K562 (cell line): ENCODE results near the gene MAK. TPM values are rescaled to one million over a fixed set of nuclear protein-coding genes. Genes with fewer than 3 reads are reported as not detected.

Experiments
- L3MBTL2 ChIP-seq: fragments of 450-650 bp; IDR thresholded peaks from 2 replicates; pipeline ENCODE4 v1.6.1; 2016; ENCODE audit warnings: mild to moderate bottlenecking, moderate library complexity
- MECOM ChIP-seq: fragments of 250-450 bp; sonication (Bioruptor Pico); IDR thresholded peaks from 2 replicates; pipeline ENCODE4 v1.8.0; 2022; ENCODE audit warnings: inconsistent platforms
- MEF2A ChIP-seq: IDR thresholded peaks from 2 replicates; pipeline ENCODE4 v1.6.1; 2011; ENCODE audit warnings: low read depth, mild to moderate bottlenecking, low read length, moderate library complexity; ENCODE audit not compliant: control insufficient read depth
- MYC ChIP-seq, 2 experiments: fragments of 250-450 bp in 1 of 2; sonication (Bioruptor Pico) in 1 of 2; IDR thresholded peaks; 2 replicates each; pipeline versions ENCODE4 v1.5.1 to v1.6.1; 2012 to 2021; ENCODE audit warnings: low read depth in 2 of 2, borderline replicate concordance in 1 of 2, improper control_type of control experiment in 1 of 2, low read length in 1 of 2, mild to moderate bottlenecking in 1 of 2, moderate library complexity in 1 of 2
- NR2C2 ChIP-seq, 2 experiments: fragments of 200-800 bp in 1 of 2; sonication (Bioruptor generic) in 1 of 2; sonication (generic) in 1 of 2; formaldehyde crosslinking in 1 of 2; IDR thresholded peaks; 2 replicates each; pipeline versions ENCODE4 v1.6.1 to v1.8.0; 2016 to 2022; ENCODE audit warnings: mild to moderate bottlenecking in 1 of 2, missing compliant biosample characterization in 1 of 2, missing genetic modification characterization in 1 of 2, missing genetic modification reagents in 1 of 2
- PTBP1 ChIP-seq: fragments of 200-400 bp; formaldehyde crosslinking; IDR thresholded peaks from 2 replicates; pipeline ENCODE4 v1.6.1; 2017; ENCODE audit warnings: low read depth, low read length
- ZSCAN29 ChIP-seq: fragments of 450-650 bp; IDR thresholded peaks from 2 replicates; pipeline ENCODE4 v1.6.1; 2017
- polyA plus RNA-seq, 8 experiments: library from polyadenylated mRNA; depleted of rRNA in 4 of 8; stranded (reverse) in 5 of 8; unstranded in 3 of 8; fragments of >200 nt; fragmentation: Nextera tagmentation in 2 of 8; fragmentation: Illumina TruSeq in 1 of 8; extraction: Ambion mirVana in 2 of 8; extraction: Trizol in 1 of 8; gene quantifications; 2 replicates each; pipeline versions ENCODE4 v1.2.1 to v1.2.3, GENCODE V29; 2011 to 2014; ENCODE audit warnings: inconsistent platforms in 1 of 8, missing spikeins in 1 of 8
- total RNA-seq, 7 experiments: library from RNA; depleted of rRNA in 6 of 7; stranded (reverse); fragments of >200 nt in 6 of 7; fragmentation: Illumina TruSeq in 2 of 7; extraction: Trizol in 2 of 7; gene quantifications; 2 replicates each; pipeline versions ENCODE4 v1.2.1 to v1.2.3, GENCODE V29; 2011 to 2021; ENCODE audit warnings: low replicate concordance in 1 of 7
- TF ChIP-seq, protein P1 (sequence below): sonication (generic); formaldehyde crosslinking; IDR thresholded peaks from 2 replicates; pipeline ENCODE4 v1.8.0; 2022; ENCODE audit warnings: missing genetic modification reagents, mild to moderate bottlenecking, borderline replicate concordance
- TF ChIP-seq, protein P2 (sequence below): fragments of 450-650 bp; formaldehyde crosslinking; IDR thresholded peaks from 2 replicates; pipeline ENCODE4 v1.4.0; 2022; ENCODE audit warnings: missing genetic modification characterization
- TF ChIP-seq, protein P3 (sequence below): fragments of 450-650 bp; formaldehyde crosslinking; IDR thresholded peaks from 2 replicates; pipeline ENCODE4 v1.4.0; 2020; ENCODE audit warnings: mild to moderate bottlenecking, moderate library complexity
- TF ChIP-seq, protein P4 (sequence below): sonication (generic); formaldehyde crosslinking; IDR thresholded peaks from 2 replicates; pipeline ENCODE4 v1.8.1; 2023; ENCODE audit warnings: missing genetic modification reagents, mild to moderate bottlenecking, borderline replicate concordance
- TF ChIP-seq, protein P5 (sequence below): fragments of 450-650 bp; IDR thresholded peaks from 2 replicates; pipeline ENCODE4 v1.6.1; 2018; ENCODE audit not compliant: partially characterized antibody
- TF ChIP-seq, protein P6 (sequence below): sonication (generic); formaldehyde crosslinking; IDR thresholded peaks from 2 replicates; pipeline ENCODE4 v1.8.0; 2022; ENCODE audit warnings: missing genetic modification reagents, mild to moderate bottlenecking, moderate library complexity, borderline replicate concordance

The MAK gene
- total and polyA plus RNA-seq, 9 of the 15 experiments (the other 6 are each of a cell fraction or from before 2014, with no cell fraction given): 0.25 to 1.1 (median 0.53) TPM

DNA sequence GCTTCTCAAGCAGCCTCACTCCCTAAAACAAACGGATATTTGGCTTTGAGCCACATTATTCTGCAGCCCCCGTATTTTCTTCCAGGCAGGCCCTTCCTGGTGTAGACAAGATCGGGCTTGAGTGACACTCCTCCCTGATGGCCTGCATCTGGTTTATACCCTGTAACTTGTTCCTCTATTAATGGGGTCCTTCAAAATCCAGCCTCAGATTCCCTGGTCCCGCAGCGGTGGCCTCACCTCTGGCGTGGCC is 115.8 kb downstream of the MAK start (continued):
- no peak for TF ChIP-seq PTBP1
- TF ChIP-seq, protein P1, sequence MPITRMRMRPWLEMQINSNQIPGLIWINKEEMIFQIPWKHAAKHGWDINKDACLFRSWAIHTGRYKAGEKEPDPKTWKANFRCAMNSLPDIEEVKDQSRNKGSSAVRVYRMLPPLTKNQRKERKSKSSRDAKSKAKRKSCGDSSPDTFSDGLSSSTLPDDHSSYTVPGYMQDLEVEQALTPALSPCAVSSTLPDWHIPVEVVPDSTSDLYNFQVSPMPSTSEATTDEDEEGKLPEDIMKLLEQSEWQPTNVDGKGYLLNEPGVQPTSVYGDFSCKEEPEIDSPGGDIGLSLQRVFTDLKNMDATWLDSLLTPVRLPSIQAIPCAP: no peak
- peak; percentile 98 for TF ChIP-seq L3MBTL2
- no peak for TF ChIP-seq NR2C2 (CRISPR knock-in tag; IDR thresholded peaks at IDR 0.05)
- TF ChIP-seq NR2C2 (tag; IDR thresholded peaks at IDR 0.05): 0 out of 2 replicates have a peak, but pooled peaks have one; percentile 38
- no peak for TF ChIP-seq MYC (IDR thresholded peaks at IDR 0.05; ENCODE audit: low read depth, low read length)
- 0 out of 2 replicates have a peak, but pooled peaks have one; percentile 62 for TF ChIP-seq MYC (CRISPR knock-in tag; IDR thresholded peaks at IDR 0.05; ENCODE audit: borderline replicate concordance, low read depth)
- TF ChIP-seq, protein P2, sequence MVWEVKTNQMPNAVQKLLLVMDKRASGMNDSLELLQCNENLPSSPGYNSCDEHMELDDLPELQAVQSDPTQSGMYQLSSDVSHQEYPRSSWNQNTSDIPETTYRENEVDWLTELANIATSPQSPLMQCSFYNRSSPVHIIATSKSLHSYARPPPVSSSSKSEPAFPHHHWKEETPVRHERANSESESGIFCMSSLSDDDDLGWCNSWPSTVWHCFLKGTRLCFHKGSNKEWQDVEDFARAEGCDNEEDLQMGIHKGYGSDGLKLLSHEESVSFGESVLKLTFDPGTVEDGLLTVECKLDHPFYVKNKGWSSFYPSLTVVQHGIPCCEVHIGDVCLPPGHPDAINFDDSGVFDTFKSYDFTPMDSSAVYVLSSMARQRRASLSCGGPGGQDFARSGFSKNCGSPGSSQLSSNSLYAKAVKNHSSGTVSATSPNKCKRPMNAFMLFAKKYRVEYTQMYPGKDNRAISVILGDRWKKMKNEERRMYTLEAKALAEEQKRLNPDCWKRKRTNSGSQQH (CRISPR knock-in tag): 0 out of 2 replicates have a peak, but pooled peaks have one; percentile 3
- peak; percentile 64; the same call in 1 of the 2 replicates for TF ChIP-seq MECOM (CRISPR knock-in tag)
- TF ChIP-seq ZSCAN29: 0 out of 2 replicates have a peak, but pooled peaks have one; percentile 85
- TF ChIP-seq, protein P3, sequence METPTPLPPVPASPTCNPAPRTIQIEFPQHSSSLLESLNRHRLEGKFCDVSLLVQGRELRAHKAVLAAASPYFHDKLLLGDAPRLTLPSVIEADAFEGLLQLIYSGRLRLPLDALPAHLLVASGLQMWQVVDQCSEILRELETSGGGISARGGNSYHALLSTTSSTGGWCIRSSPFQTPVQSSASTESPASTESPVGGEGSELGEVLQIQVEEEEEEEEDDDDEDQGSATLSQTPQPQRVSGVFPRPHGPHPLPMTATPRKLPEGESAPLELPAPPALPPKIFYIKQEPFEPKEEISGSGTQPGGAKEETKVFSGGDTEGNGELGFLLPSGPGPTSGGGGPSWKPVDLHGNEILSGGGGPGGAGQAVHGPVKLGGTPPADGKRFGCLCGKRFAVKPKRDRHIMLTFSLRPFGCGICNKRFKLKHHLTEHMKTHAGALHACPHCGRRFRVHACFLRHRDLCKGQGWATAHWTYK (CRISPR knock-in tag): peak; percentile 91
- TF ChIP-seq, protein P4, sequence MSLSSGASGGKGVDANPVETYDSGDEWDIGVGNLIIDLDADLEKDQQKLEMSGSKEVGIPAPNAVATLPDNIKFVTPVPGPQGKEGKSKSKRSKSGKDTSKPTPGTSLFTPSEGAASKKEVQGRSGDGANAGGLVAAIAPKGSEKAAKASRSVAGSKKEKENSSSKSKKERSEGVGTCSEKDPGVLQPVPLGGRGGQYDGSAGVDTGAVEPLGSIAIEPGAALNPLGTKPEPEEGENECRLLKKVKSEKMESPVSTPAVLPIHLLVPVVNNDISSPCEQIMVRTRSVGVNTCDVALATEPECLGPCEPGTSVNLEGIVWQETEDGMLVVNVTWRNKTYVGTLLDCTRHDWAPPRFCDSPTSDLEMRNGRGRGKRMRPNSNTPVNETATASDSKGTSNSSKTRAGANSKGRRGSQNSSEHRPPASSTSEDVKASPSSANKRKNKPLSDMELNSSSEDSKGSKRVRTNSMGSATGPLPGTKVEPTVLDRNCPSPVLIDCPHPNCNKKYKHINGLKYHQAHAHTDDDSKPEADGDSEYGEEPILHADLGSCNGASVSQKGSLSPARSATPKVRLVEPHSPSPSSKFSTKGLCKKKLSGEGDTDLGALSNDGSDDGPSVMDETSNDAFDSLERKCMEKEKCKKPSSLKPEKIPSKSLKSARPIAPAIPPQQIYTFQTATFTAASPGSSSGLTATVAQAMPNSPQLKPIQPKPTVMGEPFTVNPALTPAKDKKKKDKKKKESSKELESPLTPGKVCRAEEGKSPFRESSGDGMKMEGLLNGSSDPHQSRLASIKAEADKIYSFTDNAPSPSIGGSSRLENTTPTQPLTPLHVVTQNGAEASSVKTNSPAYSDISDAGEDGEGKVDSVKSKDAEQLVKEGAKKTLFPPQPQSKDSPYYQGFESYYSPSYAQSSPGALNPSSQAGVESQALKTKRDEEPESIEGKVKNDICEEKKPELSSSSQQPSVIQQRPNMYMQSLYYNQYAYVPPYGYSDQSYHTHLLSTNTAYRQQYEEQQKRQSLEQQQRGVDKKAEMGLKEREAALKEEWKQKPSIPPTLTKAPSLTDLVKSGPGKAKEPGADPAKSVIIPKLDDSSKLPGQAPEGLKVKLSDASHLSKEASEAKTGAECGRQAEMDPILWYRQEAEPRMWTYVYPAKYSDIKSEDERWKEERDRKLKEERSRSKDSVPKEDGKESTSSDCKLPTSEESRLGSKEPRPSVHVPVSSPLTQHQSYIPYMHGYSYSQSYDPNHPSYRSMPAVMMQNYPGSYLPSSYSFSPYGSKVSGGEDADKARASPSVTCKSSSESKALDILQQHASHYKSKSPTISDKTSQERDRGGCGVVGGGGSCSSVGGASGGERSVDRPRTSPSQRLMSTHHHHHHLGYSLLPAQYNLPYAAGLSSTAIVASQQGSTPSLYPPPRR (CRISPR knock-in tag): no peak
- TF ChIP-seq MEF2A: no peak
- TF ChIP-seq, protein P5, sequence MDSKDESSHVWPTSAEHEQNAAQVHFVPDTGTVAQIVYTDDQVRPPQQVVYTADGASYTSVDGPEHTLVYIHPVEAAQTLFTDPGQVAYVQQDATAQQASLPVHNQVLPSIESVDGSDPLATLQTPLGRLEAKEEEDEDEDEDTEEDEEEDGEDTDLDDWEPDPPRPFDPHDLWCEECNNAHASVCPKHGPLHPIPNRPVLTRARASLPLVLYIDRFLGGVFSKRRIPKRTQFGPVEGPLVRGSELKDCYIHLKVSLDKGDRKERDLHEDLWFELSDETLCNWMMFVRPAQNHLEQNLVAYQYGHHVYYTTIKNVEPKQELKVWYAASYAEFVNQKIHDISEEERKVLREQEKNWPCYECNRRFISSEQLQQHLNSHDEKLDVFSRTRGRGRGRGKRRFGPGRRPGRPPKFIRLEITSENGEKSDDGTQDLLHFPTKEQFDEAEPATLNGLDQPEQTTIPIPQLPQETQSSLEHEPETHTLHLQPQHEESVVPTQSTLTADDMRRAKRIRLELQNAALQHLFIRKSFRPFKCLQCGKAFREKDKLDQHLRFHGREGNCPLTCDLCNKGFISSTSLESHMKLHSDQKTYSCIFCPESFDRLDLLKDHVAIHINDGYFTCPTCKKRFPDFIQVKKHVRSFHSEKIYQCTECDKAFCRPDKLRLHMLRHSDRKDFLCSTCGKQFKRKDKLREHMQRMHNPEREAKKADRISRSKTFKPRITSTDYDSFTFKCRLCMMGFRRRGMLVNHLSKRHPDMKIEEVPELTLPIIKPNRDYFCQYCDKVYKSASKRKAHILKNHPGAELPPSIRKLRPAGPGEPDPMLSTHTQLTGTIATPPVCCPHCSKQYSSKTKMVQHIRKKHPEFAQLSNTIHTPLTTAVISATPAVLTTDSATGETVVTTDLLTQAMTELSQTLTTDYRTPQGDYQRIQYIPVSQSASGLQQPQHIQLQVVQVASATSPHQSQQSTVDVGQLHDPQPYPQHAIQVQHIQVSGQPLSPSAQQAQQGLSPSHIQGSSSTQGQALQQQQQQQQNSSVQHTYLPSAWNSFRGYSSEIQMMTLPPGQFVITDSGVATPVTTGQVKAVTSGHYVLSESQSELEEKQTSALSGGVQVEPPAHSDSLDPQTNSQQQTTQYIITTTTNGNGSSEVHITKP: peak; percentile 55
- TF ChIP-seq, protein P6, sequence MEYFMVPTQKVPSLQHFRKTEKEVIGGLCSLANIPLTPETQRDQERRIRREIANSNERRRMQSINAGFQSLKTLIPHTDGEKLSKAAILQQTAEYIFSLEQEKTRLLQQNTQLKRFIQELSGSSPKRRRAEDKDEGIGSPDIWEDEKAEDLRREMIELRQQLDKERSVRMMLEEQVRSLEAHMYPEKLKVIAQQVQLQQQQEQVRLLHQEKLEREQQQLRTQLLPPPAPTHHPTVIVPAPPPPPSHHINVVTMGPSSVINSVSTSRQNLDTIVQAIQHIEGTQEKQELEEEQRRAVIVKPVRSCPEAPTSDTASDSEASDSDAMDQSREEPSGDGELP (CRISPR knock-in tag): no peak
